ENCODE measurements around the gene RNU7-1.

The RNU7-1 gene

GRCh38 chr12:6966351-6966750 is 22.7 kb downstream of the RNU7-1 start:
- DNase-seq: no peak

- peak; percentile 54 for DNase-seq
Measured at GRCh38 chr12:6967651-6968100, 24.1 kb downstream of the RNU7-1 start.

- peak; percentile 54 for DNase-seq
Measured at GRCh38 chr12:6968426-6968825, 24.8 kb downstream of the RNU7-1 start.

- DNase-seq: no peak
Measured at GRCh38 chr12:6970096-6970527, 26.5 kb downstream of the RNU7-1 start.

DNA sequence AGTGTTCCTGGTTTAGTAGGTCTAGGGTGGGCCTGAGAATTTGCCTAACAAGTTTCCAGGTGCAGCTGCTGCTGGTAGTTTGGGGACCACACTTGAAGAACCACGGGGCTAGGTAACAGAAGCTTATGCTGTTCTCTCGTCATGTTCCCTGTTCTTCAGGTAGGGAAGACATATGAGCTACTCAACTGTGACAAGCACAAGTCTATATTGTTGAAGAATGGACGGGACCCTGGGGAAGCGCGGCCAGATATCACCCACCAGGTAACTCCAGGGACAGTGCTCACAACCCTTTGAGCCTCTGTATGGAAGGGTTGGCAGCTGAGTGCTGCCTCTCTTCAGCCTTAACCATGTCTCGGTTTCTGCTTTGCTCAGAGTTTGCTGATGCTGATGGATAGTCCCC is 30.6 kb downstream of the RNU7-1 start:
- DNase-seq: no peak

GRCh38 chr12:6975297-6976032 is 31.8 kb downstream of the RNU7-1 start:
- no peak for DNase-seq

DNA sequence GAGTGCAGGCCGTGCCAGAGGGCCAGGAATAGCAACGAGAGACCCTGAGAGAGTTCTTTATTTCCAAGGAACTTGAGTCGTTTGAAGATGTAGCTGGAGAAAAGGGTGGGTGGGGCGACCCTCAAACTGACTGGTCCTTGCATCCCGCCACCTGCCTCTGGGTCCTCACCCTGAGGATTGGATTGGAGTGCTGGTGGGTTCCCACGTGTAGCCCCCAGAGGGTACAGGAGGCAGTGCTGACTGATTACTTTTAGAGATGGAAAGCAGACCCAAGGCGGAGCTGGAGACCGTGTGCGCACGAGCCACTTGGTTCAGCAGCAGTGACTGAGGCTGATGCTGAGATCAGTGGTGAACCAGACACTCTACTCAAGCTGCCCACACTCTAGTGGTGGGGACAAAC is 34.0 kb downstream of the RNU7-1 start:
- DNase-seq: no peak

- no peak for DNase-seq
Measured at GRCh38 chr12:6978188-6978587, 34.6 kb downstream of the RNU7-1 start.

DNA sequence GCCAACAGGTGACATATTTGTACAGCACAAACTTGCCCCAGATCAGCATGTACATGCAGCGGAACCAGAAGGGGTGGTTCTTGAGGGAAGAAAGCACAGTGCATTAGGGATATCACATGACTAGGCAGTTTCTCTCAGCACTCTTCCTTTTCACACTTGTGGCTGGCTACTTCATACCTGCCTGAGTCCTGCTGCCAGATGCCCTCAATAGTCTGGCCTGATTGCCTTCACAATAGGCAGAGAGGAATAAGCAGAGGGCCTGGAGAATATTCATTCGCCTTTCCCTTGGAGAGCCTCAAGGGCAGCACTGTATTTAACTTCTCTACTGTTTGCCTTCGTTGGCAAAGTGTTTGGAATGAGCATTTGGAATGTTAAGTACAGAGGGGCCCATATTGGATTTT is 35.0 kb downstream of the RNU7-1 start:
- DNase-seq: no peak

- DNase-seq: no peak
Measured at GRCh38 chr12:6979021-6979420, 35.4 kb downstream of the RNU7-1 start.

- DNase-seq: no peak
Measured at GRCh38 chr12:6979453-6979852, 35.8 kb downstream of the RNU7-1 start.

DNA sequence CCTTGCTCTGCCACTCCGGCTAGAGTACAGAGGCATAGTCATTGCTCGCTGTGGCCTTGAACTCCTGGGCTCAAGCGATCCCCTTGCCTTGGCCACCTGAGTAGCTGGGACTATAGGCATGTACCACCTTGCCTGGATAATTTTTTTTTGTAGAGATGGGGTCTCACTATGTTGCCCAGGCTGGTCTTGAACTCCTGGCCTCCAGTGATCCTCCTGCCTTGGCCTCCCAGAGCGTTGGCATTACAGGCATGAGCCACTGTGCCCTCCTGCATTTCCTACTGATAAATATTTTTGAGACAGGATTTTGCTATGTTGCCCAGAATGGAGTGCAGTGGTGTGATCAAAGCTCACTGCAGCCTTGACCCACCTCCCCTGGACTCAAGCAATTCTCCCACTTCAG is 36.5 kb downstream of the RNU7-1 start:
- DNase-seq: no peak

- no peak for DNase-seq
Measured at GRCh38 chr12:6980740-6981139, 37.1 kb downstream of the RNU7-1 start.

DNA sequence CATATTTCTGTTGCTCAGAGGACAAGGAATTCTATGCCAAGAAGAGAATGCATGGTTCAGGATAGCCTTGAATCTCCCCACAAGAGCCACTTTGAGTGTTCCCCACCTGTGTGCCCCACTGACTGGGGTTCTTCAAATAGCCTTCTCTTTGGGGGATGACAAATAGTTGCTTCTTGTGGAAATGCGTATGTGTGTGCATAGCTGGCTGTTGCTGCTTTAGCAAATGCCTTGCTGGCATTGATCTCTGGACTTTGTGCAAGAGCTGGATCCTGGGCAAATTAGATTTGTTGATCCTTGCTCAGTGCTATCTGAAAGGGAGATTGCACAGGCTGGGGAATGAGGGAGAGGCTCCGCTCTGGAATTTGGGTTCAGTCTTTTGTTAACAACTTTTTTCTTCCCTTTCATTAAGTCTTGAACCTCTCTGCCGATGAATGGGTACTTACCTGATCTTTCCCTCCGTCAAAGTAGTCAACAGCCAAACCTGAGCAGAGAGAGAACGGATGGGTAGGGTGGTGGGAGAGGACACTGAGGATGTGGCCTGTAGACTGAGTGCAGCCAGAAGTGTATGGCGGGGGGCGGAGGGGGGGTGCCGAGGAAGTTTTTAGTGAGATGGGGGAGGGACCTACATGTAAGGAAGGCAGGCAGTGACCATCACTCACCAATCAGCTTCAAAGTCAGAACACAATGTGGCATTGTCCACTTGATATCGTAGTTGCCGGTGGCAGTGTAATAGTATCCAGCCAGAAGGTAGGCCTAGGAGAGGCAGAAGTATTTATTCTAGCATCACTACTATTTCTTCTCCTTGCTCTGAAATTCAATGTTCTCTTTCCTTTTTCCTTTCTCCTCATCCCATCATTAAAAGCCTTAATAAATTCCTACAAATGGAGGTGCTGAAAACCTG is 37.8 kb downstream of the RNU7-1 start:
- no peak for DNase-seq

GRCh38 chr12:6982532-6982931 is 38.9 kb downstream of the RNU7-1 start:
- DNase-seq: no peak

GRCh38 chr12:6987956-6988553 is 44.4 kb downstream of the RNU7-1 start:
- no peak for DNase-seq
